ENCODE data around the gene MFSD11.
"Not testable (repeated sequence)": the region's sequence is repeated elsewhere in the genome, so short reads cannot be mapped to it uniquely, and the experiment has no call there.

GRCh38 chr17:76731800-76732733, 5.9 kb upstream of the MFSD11 start:
- TF ChIP-seq CTCF, POLR2A (IDR thresholded peaks at IDR 0.05): not testable (repeated sequence)

All from heart left ventricle (tissue), 13 donors.